Right lobe of liver (tissue), 6 donors: ENCODE data around the gene TMED1. TPM values are rescaled to one million over a fixed set of nuclear protein-coding genes. Genes with fewer than 3 reads are reported as not detected.
"Not testable (repeated sequence)": the region's sequence is repeated elsewhere in the genome, so short reads cannot be mapped to it uniquely, and the experiment has no call there.

Source experiments
- ATAC-seq, 4 donors: fragments of 200-7000 bp; cut with Tn5 transposase; one replicate each; pipeline ENCODE4 v1.9.1; 2020; ENCODE audit warnings: mild to moderate bottlenecking in 4 of 4, moderate library complexity in 4 of 4
- DNase-seq, 3 donors: peaks; one replicate each; pipeline ENCODE4 v3.0.0-alpha.2; 2020
- H3K27ac ChIP-seq, 3 donors: fragments of 200-600 bp; one replicate each; pipeline ENCODE4 v1.8.0; 2022
- H3K27me3 ChIP-seq, 2 donors: fragments of 200-600 bp; one replicate each; pipeline ENCODE4 v1.8.0; 2022
- H3K36me3 ChIP-seq, 4 donors: fragments of 200-600 bp; sonication (generic) in 1 of 4; one replicate each; pipeline versions ENCODE4 v1.5.1 to v1.8.0; 2017 to 2022; ENCODE audit warnings: control low read depth in 1 of 4
- H3K4me1 ChIP-seq, 4 donors: fragments of 200-600 bp; sonication (generic) in 1 of 4; one replicate each; pipeline versions ENCODE4 v1.5.1 to v1.8.0; 2017 to 2022; ENCODE audit warnings: control low read depth in 1 of 4
- H3K4me3 ChIP-seq, 3 donors: fragments of 200-600 bp; one replicate each; pipeline ENCODE4 v1.8.0; 2022
- H3K9me3 ChIP-seq, 4 donors: fragments of 200-600 bp; sonication (generic) in 1 of 4; one replicate each; pipeline versions ENCODE4 v1.5.1 to v1.8.0; 2017 to 2022; ENCODE audit warnings: control low read depth in 1 of 4
- CTCF ChIP-seq, 4 donors: fragments of 200-600 bp in 3 of 4; fragments of 450-650 bp in 1 of 4; IDR thresholded peaks; one replicate each; pipeline versions ENCODE4 v1.5.1 to v1.8.0; 2016 to 2022; ENCODE audit warnings: antibody characterized with exemption in 4 of 4, mild to moderate bottlenecking in 2 of 4
- POLR2A ChIP-seq: fragments of 450-650 bp; IDR thresholded peaks from one replicate; pipeline ENCODE4 v1.6.1; 2017; ENCODE audit warnings: antibody characterized with exemption, mild to moderate bottlenecking
- WGBS: methylation state at CpG from one replicate; pipeline ENCODE4 v1.1.6; 2018; ENCODE audit warnings: low coverage, low lambda C conversion rate; ENCODE audit not compliant: insufficient coverage; ENCODE audit errors: missing lambda C conversion rate; 5-methylcytosine and 5-hydroxymethylcytosine counted together
- intact Hi-C, 2 donors: fragments of 100-400 bp; cut with DNase I; formaldehyde crosslinking; loops; one replicate each; pipeline versions ENCODE4 v1.11.2 to v1.14.1; 2022
- total RNA-seq, 6 experiments: library from RNA; depleted of rRNA in 2 of 6; stranded (reverse); fragments of >200 nt in 2 of 6; fragmentation: NEBNext Ultra II Directional in 3 of 6; extraction: Animal tissue kit (Norgen Biotek cat#: 25700) in 3 of 6; gene quantifications; one replicate each; pipeline versions ENCODE4 v1.1.0 to v1.2.4, GENCODE V29; 2016 to 2023
- donor health status: DM: no; HTN: yes; CAD: no.
- donor health status: DM: no; HTN: no; CAD: no.
- donor health status: DM: no; HTN: no; CAD: no.
- donor health status: DM: no; HTN: yes; CAD: no.
- donor health status: DM: no; HTN: yes; CAD: no.

TMED1 gene
- total RNA-seq, 6 experiments from 2014 or later: 19.1 to 24.1 (median 21.7) TPM

GRCh38 chr19:10881403-10882107 is 45.5 kb upstream of the TMED1 start:
- TF ChIP-seq POLR2A: no peak
- no peak for TF ChIP-seq CTCF (IDR thresholded peaks at IDR 0.05)
- peak in 2 of 3 donors; percentile 49 to 65 for DNase-seq
- Histone ChIP-seq H3K4me3 (no peak overlapping the region), H3K4me1 (peaks cover 0 to 39% (median 19%) of the 10 kb centered on the region in 4 donors), H3K36me3 (no peaks in the 10 kb centered on the region), H3K27me3 (no peaks in the 10 kb centered on the region), H3K9me3 (no peaks in the 10 kb centered on the region), H3K27ac (no peak overlapping the region)
- ATAC-seq: peak; percentile 51 to 62 (median 56)
- 60% methylated on average over 7 of the region's 14 CpGs for WGBS
- intact Hi-C loops: no loop called here

GRCh38 chr19:10878253-10878652 is 42.2 kb upstream of the TMED1 start:
- Histone ChIP-seq H3K4me1 (peaks cover 0 to 39% (median 19%) of the 10 kb centered on the region in 4 donors), H3K9me3 (no peaks in the 10 kb centered on the region), H3K27ac (no peak overlapping the region), H3K4me3 (no peak overlapping the region), H3K36me3 (no peaks in the 10 kb centered on the region), H3K27me3 (no peaks in the 10 kb centered on the region)
- TF ChIP-seq POLR2A: no peak
- intact Hi-C loops: loop anchor here in 1 of 2 donors (10.0 kb wide), 1 partner anchor 47 kb away; the partner anchor contains the start of genes TIMM29 and YIPF2
- no peak for ATAC-seq
- DNase-seq: no peak
- WGBS: 83% methylated on average over 2 of the region's 3 CpGs

- not testable (repeated sequence) for ATAC-seq, H3K27me3 ChIP-seq, DNase-seq, H3K9me3 ChIP-seq, H3K4me3 ChIP-seq, H3K27ac ChIP-seq, H3K36me3 ChIP-seq
- peaks cover 0 to 39% (median 19%) of the 10 kb centered on the region in 4 donors for H3K4me1 ChIP-seq
- WGBS: 89% methylated on average over 3 of the region's 9 CpGs
- intact Hi-C loops: loop anchor here in 1 of 2 donors (10.0 kb wide), 1 partner anchor 47 kb away; the partner anchor contains the start of genes TIMM29 and YIPF2
Measured at GRCh38 chr19:10877608-10878007, 41.6 kb upstream of the TMED1 start.

- 70% methylated on average over 2 of the region's 10 CpGs for WGBS
- DNase-seq (no peak), ATAC-seq (peak in 3 of 4 donors; percentile 8 to 29 (median 21))
- Histone ChIP-seq H3K36me3 (no peaks in the 10 kb centered on the region), H3K4me1 (peaks cover 0 to 34% (median 17%) of the 10 kb centered on the region in 4 donors), H3K4me3 (no peak overlapping the region), H3K27me3 (no peaks in the 10 kb centered on the region), H3K9me3 (no peaks in the 10 kb centered on the region), H3K27ac (peak overlapping the region in 1 of 3 donors; percentile 29)
- intact Hi-C loops: loop anchor here in 1 of 2 donors (10.0 kb wide), 1 partner anchor 48 kb away; the partner anchor contains the start of genes TIMM29 and YIPF2
- TF ChIP-seq POLR2A: no peak
- no peak for TF ChIP-seq CTCF (IDR thresholded peaks at IDR 0.05)
Measured at GRCh38 chr19:10876459-10877240, 40.6 kb upstream of the TMED1 start.

- Histone ChIP-seq H3K9me3 (no peaks in the 10 kb centered on the region), H3K36me3 (no peaks in the 10 kb centered on the region), H3K4me1 (peaks cover 0 to 14% (median 5%) of the 10 kb centered on the region in 4 donors), H3K27ac (no peak overlapping the region), H3K4me3 (no peak overlapping the region), H3K27me3 (no peaks in the 10 kb centered on the region)
- 45% methylated on average over 1 of the region's 1 CpG for WGBS
- DNase-seq: no peak
- intact Hi-C loops: loop anchor here (5.0 to 10.0 kb wide), 2 partner anchors 48 to 51 kb away; partner anchors contain the start of genes TIMM29 (in 1 of the 2) and YIPF2 (in 1 of the 2)
- TF ChIP-seq POLR2A: no peak
- TF ChIP-seq CTCF (IDR thresholded peaks at IDR 0.05): no peak
- no peak for ATAC-seq
Measured at GRCh38 chr19:10874024-10874423, 38.0 kb upstream of the TMED1 start.
